IMR-90 (cell line): ENCODE measurements around the gene ULK1. TPM values are rescaled to one million over a fixed set of nuclear protein-coding genes. Genes with fewer than 3 reads are reported as not detected.

Source experiments
- ATAC-seq: fragments of 200-7000 bp; cut with Tn5 transposase; 2 replicates; pipeline ENCODE4 v1.9.1; 2020; ENCODE audit warnings: low read depth, mild to moderate bottlenecking, moderate library complexity
- BruUV-seq: library from RNA; stranded (reverse); fragments of 400-500 nt; replicated peaks from 2 replicates; lab custom pipeline; 2021; lab: Mats Ljungman, UMichigan
- CTCF ChIA-PET: fragments of 300-600 bp; formaldehyde crosslinking; extraction: SDS; loops from one replicate; lab custom pipeline; 2021; ENCODE audit warnings: antibody characterized with exemption; lab: Yijun Ruan, JAX
- POLR2A ChIA-PET: fragments of 300-600 bp; sonication (Branson Sonifier 250); formaldehyde crosslinking; loops from one replicate; lab custom pipeline; 2022; ENCODE audit warnings: antibody characterized with exemption; ENCODE audit not compliant: unreplicated experiment; lab: Charles Lee
- DNase-seq: peaks from one replicate; pipeline ENCODE4 v3.0.0; 2013
- H2AFZ ChIP-seq: replicated peaks from 2 replicates; pipeline ENCODE3; 2013; ENCODE audit warnings: low read length, mild to moderate bottlenecking; ENCODE audit not compliant: poor library complexity
- H2AK5ac ChIP-seq: 2 replicates; pipeline ENCODE4 v1.6.1; 2013; ENCODE audit warnings: low read depth, low read length, inconsistent platforms
- H2AK9ac ChIP-seq: replicated peaks from 2 replicates; pipeline ENCODE3; 2013; ENCODE audit warnings: mild to moderate bottlenecking, low read depth, low read length, moderate library complexity; ENCODE audit not compliant: poor library complexity
- H2BK120ac ChIP-seq: 2 replicates; pipeline ENCODE4 v1.6.1; 2013; ENCODE audit warnings: low read depth, low read length, inconsistent platforms
- H2BK15ac ChIP-seq: 3 replicates; pipeline ENCODE4 v1.6.1; 2013; ENCODE audit warnings: low read depth, low read length, inconsistent platforms
- H2BK20ac ChIP-seq: 2 replicates; pipeline ENCODE4 v1.6.1; 2013; ENCODE audit warnings: low read depth, mild to moderate bottlenecking, inconsistent platforms, low read length, moderate library complexity
- H2BK5ac ChIP-seq: 2 replicates; pipeline ENCODE4 v1.6.1; 2013; ENCODE audit warnings: mild to moderate bottlenecking, low read depth, low read length, inconsistent platforms; ENCODE audit not compliant: poor library complexity, severe bottlenecking
- H3K14ac ChIP-seq: replicated peaks from 2 replicates; pipeline ENCODE4 v1.6.1; 2013; ENCODE audit warnings: low read depth, low read length, inconsistent platforms
- H3K18ac ChIP-seq: 2 replicates; pipeline ENCODE4 v1.6.1; 2013; ENCODE audit warnings: low read depth, low read length, control low read depth
- H3K23ac ChIP-seq: 2 replicates; pipeline ENCODE4 v1.6.1; 2013; ENCODE audit warnings: low read depth, low read length, inconsistent platforms
- H3K27ac ChIP-seq: 2 replicates; pipeline ENCODE4 v1.5.1; 2013; ENCODE audit warnings: mild to moderate bottlenecking, control low read depth, low read length; ENCODE audit not compliant: insufficient read depth
- H3K27me3 ChIP-seq: 2 replicates; pipeline ENCODE4 v1.6.1; 2013; ENCODE audit warnings: low read length; ENCODE audit not compliant: control insufficient read depth, insufficient read depth
- H3K36me3 ChIP-seq: 2 replicates; pipeline ENCODE4 v1.6.1; 2013; ENCODE audit warnings: low read length, mixed read lengths; ENCODE audit not compliant: control insufficient read depth, insufficient read depth
- H3K4ac ChIP-seq: 2 replicates; pipeline ENCODE4 v1.6.1; 2013; ENCODE audit warnings: low read depth, low read length, inconsistent platforms
- H3K4me1 ChIP-seq: 2 replicates; pipeline ENCODE4 v1.6.1; 2013; ENCODE audit warnings: low read length, mixed read lengths; ENCODE audit not compliant: control insufficient read depth, insufficient read depth
- H3K4me2 ChIP-seq: 2 replicates; pipeline ENCODE4 v1.6.1; 2013; ENCODE audit warnings: low read depth, mild to moderate bottlenecking, control low read depth, low read length, moderate library complexity
- H3K4me3 ChIP-seq: 2 replicates; pipeline ENCODE4 v1.5.1; 2013; ENCODE audit warnings: low read depth, mild to moderate bottlenecking, control low read depth, low read length, moderate library complexity; ENCODE audit not compliant: insufficient read depth
- H3K56ac ChIP-seq: 2 replicates; pipeline ENCODE4 v1.6.1; 2013; ENCODE audit warnings: low read length, inconsistent platforms; ENCODE audit not compliant: insufficient read depth; ENCODE audit errors: extremely low read depth
- H3K79me1 ChIP-seq, 2 experiments: 2 replicates each; pipeline ENCODE4 v1.6.1; 2013; ENCODE audit warnings: low read length in 2 of 2, inconsistent platforms in 1 of 2, low read depth in 1 of 2
- H3K9ac ChIP-seq: 2 replicates; pipeline ENCODE4 v1.6.1; 2013; ENCODE audit warnings: low read depth, low read length, control low read depth
- H3K9me1 ChIP-seq: 2 replicates; pipeline ENCODE4 v1.6.1; 2013; ENCODE audit warnings: low read length, inconsistent platforms; ENCODE audit not compliant: insufficient read depth
- H3K9me3 ChIP-seq: 2 replicates; pipeline ENCODE4 v1.6.1; 2013; ENCODE audit warnings: low read length; ENCODE audit not compliant: control insufficient read depth, insufficient read depth
- H4K20me1 ChIP-seq: 2 replicates; pipeline ENCODE4 v1.6.1; 2013; ENCODE audit warnings: low read length, inconsistent platforms; ENCODE audit not compliant: insufficient read depth
- H4K5ac ChIP-seq: 2 replicates; pipeline ENCODE4 v1.6.1; 2013; ENCODE audit warnings: mild to moderate bottlenecking, low read depth, low read length, control low read depth
- H4K8ac ChIP-seq, 2 experiments: 2 replicates each; pipeline ENCODE4 v1.6.1; 2013; ENCODE audit warnings: low read depth in 2 of 2, low read length in 2 of 2, control low read depth in 1 of 2, inconsistent platforms in 1 of 2
- H4K91ac ChIP-seq: 2 replicates; pipeline ENCODE4 v1.6.1; 2013; ENCODE audit warnings: low read depth, low read length, inconsistent platforms; ENCODE audit not compliant: insufficient read depth
- CHD1 ChIP-seq: IDR thresholded peaks from 2 replicates; pipeline ENCODE4 v1.6.1; 2012; ENCODE audit warnings: low read depth, low read length, improper control_type of control experiment
- CTCF ChIP-seq: conservative IDR thresholded peaks from 2 replicates; pipeline ENCODE4 v1.5.1; 2012; ENCODE audit warnings: mild to moderate bottlenecking, low read depth, low read length, improper control_type of control experiment
- MXI1 ChIP-seq: IDR thresholded peaks from 2 replicates; pipeline ENCODE4 v1.6.1; 2012; ENCODE audit warnings: low read depth, mild to moderate bottlenecking, low read length, moderate library complexity, borderline replicate concordance
- WGBS, 2 experiments: methylation state at CpG; one replicate each; pipeline versions ENCODE4 v1.1.5 to v1.1.7; 2013; ENCODE audit warnings: missing lambda C conversion rate in 2 of 2; ENCODE audit not compliant: insufficient read length in 1 of 2; ENCODE audit errors: extremely low coverage in 2 of 2; 5-methylcytosine and 5-hydroxymethylcytosine counted together
- dilution Hi-C: fragments of 300-500 bp; cut with HindIII; formaldehyde crosslinking; loops from one replicate; pipeline ENCODE4 v1.14.3; 2018; ENCODE audit warnings: low sequenced_read_pairs; ENCODE audit not compliant: unreplicated experiment
- in situ Hi-C: fragments of 300-500 bp; cut with MboI; formaldehyde crosslinking; loops from 3 replicates; pipeline ENCODE4 v1.14.3; 2019; ENCODE audit warnings: low sequenced_read_pairs, inconsistent platforms, mixed read lengths
- intact Hi-C: fragments of 100-400 bp; cut with micrococcal nuclease; formaldehyde crosslinking; loops from 2 replicates; pipeline ENCODE4 v1.10.0; 2022
- polyA plus RNA-seq, 3 experiments: library from polyadenylated mRNA; depleted of rRNA; stranded (reverse); fragments of >200 nt; gene quantifications; 2 replicates each; pipeline ENCODE4 v1.2.3, GENCODE V29; 2012; ENCODE audit warnings: low replicate concordance in 1 of 3
- total RNA-seq: library from RNA; depleted of rRNA; stranded (reverse); fragments of >200 nt; gene quantifications from 2 replicates; pipeline ENCODE4 v1.2.3, GENCODE V29; 2012

Gene ULK1
- total and polyA plus RNA-seq, 2 of the 4 experiments (the other 2 are of a cell fraction): 1.8 to 19.2 TPM

GRCh38 chr12:131872154-131873051 lies 22.0 kb upstream of the ULK1 start (continued):
- no peak for TF ChIP-seq CTCF

GRCh38 chr12:131873293-131873692 lies 21.1 kb upstream of the ULK1 start:
- dilution Hi-C loops (no loop called here), in situ Hi-C loops (no loop called here), intact Hi-C loops (no loop called here)
- Histone ChIP-seq H2BK5ac (no peak overlapping the region), H2BK20ac (no peak overlapping the region), H3K27me3 (peaks cover 11% of the 10 kb centered on the region), H3K18ac (no peak overlapping the region), H2AFZ (no peak overlapping the region), H3K27ac (no peak overlapping the region), H3K14ac (no peak overlapping the region), H3K9ac (no peak overlapping the region), H2BK15ac (no peak overlapping the region), H3K36me3 (no peaks in the 10 kb centered on the region), H3K23ac (no peak overlapping the region), H3K4me2 (no peak overlapping the region), H3K79me1 (no peaks in the 10 kb centered on the region), H3K4ac (no peak overlapping the region), H2AK9ac (no peak overlapping the region), H4K5ac (no peak overlapping the region), H4K8ac (no peak overlapping the region), H3K9me3 (peaks cover 2% of the 10 kb centered on the region; the same call in 1 of the 2 replicates), H4K20me1 (no peaks in the 10 kb centered on the region), H4K91ac (no peak overlapping the region), H3K4me3 (no peak overlapping the region), H2AK5ac (no peak overlapping the region), H3K56ac (no peak overlapping the region), H3K4me1 (peaks cover 4% of the 10 kb centered on the region; the same call in 1 of the 2 replicates), H2BK120ac (no peak overlapping the region), H3K9me1 (peaks cover 5% of the 10 kb centered on the region)
- CTCF ChIA-PET: interaction anchor here (0.5 kb wide), 1 partner anchor 131 kb away, joined by 3 read pairs; no protein-coding TSS in a partner anchor
- no peak for DNase-seq
- no peak for ATAC-seq
- POLR2A ChIA-PET: interaction anchor here (0.5 kb wide), 1 partner anchor 1070 kb away, joined by 7 read pairs; no protein-coding TSS in a partner anchor
- no peak for TF ChIP-seq CHD1
- no peak for TF ChIP-seq MXI1
- no TSS peak for BruUV-seq
- WGBS, 2 experiments: 96% methylated on average over 15 of the region's 21 CpGs; no CpG with 5 or more reads in 1 of the 2 experiments
